Spinal cord (tissue), 10 donors: ENCODE measurements around the gene GAB1. TPM values are rescaled to one million over a fixed set of nuclear protein-coding genes. Genes with fewer than 3 reads are reported as not detected.

ENCODE experiments used
- DNase-seq, 6 donors: peaks; one replicate each; pipeline versions ENCODE4 v3.0.0 to v3.0.0-alpha.2; 2013 to 2015; ENCODE audit warnings: low spot score in 6 of 6, low read depth in 4 of 6
- H3K27ac ChIP-seq: one replicate; pipeline ENCODE4 v1.5.1; 2013; ENCODE audit warnings: low read depth, low read length, control low read depth
- H3K27me3 ChIP-seq: one replicate; pipeline ENCODE4 v1.6.1; 2013; ENCODE audit warnings: low read length; ENCODE audit not compliant: control insufficient read depth, insufficient read depth
- H3K36me3 ChIP-seq: one replicate; pipeline ENCODE4 v1.6.1; 2013; ENCODE audit warnings: low read length; ENCODE audit not compliant: control insufficient read depth, insufficient read depth
- H3K4me1 ChIP-seq: one replicate; pipeline ENCODE4 v1.6.1; 2013; ENCODE audit warnings: low read length; ENCODE audit not compliant: control insufficient read depth, insufficient read depth
- H3K4me3 ChIP-seq: one replicate; pipeline ENCODE4 v1.5.1; 2013; ENCODE audit warnings: low read depth, low read length, control low read depth
- H3K9me3 ChIP-seq: one replicate; pipeline ENCODE4 v1.6.1; 2013; ENCODE audit warnings: low read length; ENCODE audit not compliant: control insufficient read depth, insufficient read depth
- WGBS: methylation state at CpG from one replicate; pipeline ENCODE4 v1.1.5; 2013; ENCODE audit warnings: missing lambda C conversion rate; ENCODE audit not compliant: insufficient coverage; 5-methylcytosine and 5-hydroxymethylcytosine counted together
- polyA plus RNA-seq, 2 donors: library from polyadenylated mRNA; unstranded; fragments of 120-200 nt; gene quantifications; one replicate each; pipeline ENCODE4 v1.2.1, GENCODE V29; 2013; ENCODE audit not compliant: insufficient read length in 2 of 2
- small RNA-seq: library from RNA; depleted of rRNA; stranded (forward); fragments of <200 nt; gene quantifications from one replicate; pipeline ENCODE3, GENCODE V24; 2014; ENCODE audit warnings: low replicate concordance
- total RNA-seq, 2 donors: library from RNA; depleted of rRNA in 1 of 2; stranded (reverse); fragments of 120-200 nt in 1 of 2; fragments of >200 nt in 1 of 2; gene quantifications; one replicate each; pipeline versions ENCODE4 v1.2.3 to v1.2.4, GENCODE V29; 2013 to 2014
- donor health status: healthy.

Gene GAB1
- total and polyA plus RNA-seq, 4 donors, result 38.6 to 81.6 (median 63.1) TPM

GRCh38 chr4:143514497-143514896 is 177.8 kb downstream of the GAB1 start:
- Histone ChIP-seq H3K27ac (peak overlapping the region; percentile 99), H3K4me1 (peaks cover 4% of the 10 kb centered on the region)
- WGBS, result 0% methylated on average over 9 of the region's 18 CpGs

GRCh38 chr4:143514901-143515300 is 178.2 kb downstream of the GAB1 start:
- Histone ChIP-seq H3K27me3 (no peaks in the 10 kb centered on the region), H3K27ac (peak overlapping the region; percentile 99), H3K9me3 (no peaks in the 10 kb centered on the region), H3K36me3 (no peaks in the 10 kb centered on the region), H3K4me1 (peaks cover 4% of the 10 kb centered on the region), H3K4me3 (peak overlapping the region; percentile 98)
- peak in 2 of 6 donors; percentile 1 to 2 for DNase-seq
- 0% methylated on average over 1 of the region's 5 CpGs for WGBS

More at GRCh38 chr4:143514497-143514896, 177.8 kb downstream of the GAB1 start:
- Histone ChIP-seq H3K4me3 (peak overlapping the region; percentile 98), H3K9me3 (no peaks in the 10 kb centered on the region), H3K36me3 (no peaks in the 10 kb centered on the region), H3K27me3 (no peaks in the 10 kb centered on the region)
- DNase-seq, result peak; percentile 12 to 86 (median 40)

- H3K9me3 ChIP-seq, result no peaks in the 10 kb centered on the region
- no peak overlapping the region for H3K27ac ChIP-seq
- no peaks in the 10 kb centered on the region for H3K36me3 ChIP-seq
- no peak for DNase-seq
- peak overlapping the region; percentile 3 for H3K4me3 ChIP-seq
- H3K4me1 ChIP-seq, result peaks cover 4% of the 10 kb centered on the region
- no peaks in the 10 kb centered on the region for H3K27me3 ChIP-seq
Observed at GRCh38 chr4:143515905-143516304, 179.2 kb downstream of the GAB1 start.

DNA sequence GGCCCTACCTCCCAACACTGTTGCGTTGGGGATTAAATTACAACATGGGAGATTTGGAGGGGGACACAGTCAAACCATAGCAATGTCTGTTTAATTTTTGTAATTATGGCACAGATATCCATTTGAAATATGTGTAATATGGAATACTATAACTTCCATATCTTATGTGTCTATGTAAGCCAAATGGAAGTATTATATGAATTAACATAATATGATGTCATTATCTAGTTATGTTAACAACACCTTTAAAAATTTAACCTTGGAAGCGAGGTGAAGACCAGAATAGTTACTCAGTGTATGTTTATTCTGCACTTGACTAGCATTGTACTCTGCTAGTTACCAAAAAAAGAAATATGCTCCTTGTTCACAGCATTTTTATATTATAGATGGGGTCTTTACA is 181.1 kb downstream of the GAB1 start:
- H3K4me1 ChIP-seq, result peaks cover 4% of the 10 kb centered on the region
- no peaks in the 10 kb centered on the region for H3K9me3 ChIP-seq
- H3K27ac ChIP-seq, result no peak overlapping the region
- peaks cover 4% of the 10 kb centered on the region for H3K36me3 ChIP-seq
- H3K27me3 ChIP-seq, result no peaks in the 10 kb centered on the region
- no peak for DNase-seq
- WGBS, result no CpG with 5 or more reads among the region's 2 CpGs
- H3K4me3 ChIP-seq, result no peak overlapping the region

Small RNA genes lying within 50 kb of the gene (small RNA-seq; reads per million reads assigned to genes)
- gene MIR3139 (0.06 reads per million), gene RF00019 (not detected)

Other genes starting within 250 kb of the GAB1 start
- 10 to 100 TPM; 20.4 to 27.9 TPM for gene USP38, start 152.0 kb upstream of the GAB1 start, total RNA-seq
- gene USP38, start 152.0 kb upstream of the GAB1 start, polyA plus RNA-seq, result 10 to 100 TPM; 15.1 to 22.3 TPM
- 10 to 100 TPM; 52.2 to 86.4 TPM for gene SMARCA5, start 176.8 kb downstream of the GAB1 start, total RNA-seq
- gene SMARCA5, start 176.8 kb downstream of the GAB1 start, polyA plus RNA-seq, result 100 to 1,000 TPM in 1 of 2 donors, 10 to 100 TPM in 1; 76.1 to 106 TPM